Limb (tissue), 2 donors: ENCODE measurements around the gene RAMP3.

Source experiments
- DNase-seq, 2 donors: peaks; one replicate each; pipeline ENCODE4 v3.0.0-alpha.2; 2016; ENCODE audit errors: extremely low spot score in 2 of 2

RAMP3 gene

DNA sequence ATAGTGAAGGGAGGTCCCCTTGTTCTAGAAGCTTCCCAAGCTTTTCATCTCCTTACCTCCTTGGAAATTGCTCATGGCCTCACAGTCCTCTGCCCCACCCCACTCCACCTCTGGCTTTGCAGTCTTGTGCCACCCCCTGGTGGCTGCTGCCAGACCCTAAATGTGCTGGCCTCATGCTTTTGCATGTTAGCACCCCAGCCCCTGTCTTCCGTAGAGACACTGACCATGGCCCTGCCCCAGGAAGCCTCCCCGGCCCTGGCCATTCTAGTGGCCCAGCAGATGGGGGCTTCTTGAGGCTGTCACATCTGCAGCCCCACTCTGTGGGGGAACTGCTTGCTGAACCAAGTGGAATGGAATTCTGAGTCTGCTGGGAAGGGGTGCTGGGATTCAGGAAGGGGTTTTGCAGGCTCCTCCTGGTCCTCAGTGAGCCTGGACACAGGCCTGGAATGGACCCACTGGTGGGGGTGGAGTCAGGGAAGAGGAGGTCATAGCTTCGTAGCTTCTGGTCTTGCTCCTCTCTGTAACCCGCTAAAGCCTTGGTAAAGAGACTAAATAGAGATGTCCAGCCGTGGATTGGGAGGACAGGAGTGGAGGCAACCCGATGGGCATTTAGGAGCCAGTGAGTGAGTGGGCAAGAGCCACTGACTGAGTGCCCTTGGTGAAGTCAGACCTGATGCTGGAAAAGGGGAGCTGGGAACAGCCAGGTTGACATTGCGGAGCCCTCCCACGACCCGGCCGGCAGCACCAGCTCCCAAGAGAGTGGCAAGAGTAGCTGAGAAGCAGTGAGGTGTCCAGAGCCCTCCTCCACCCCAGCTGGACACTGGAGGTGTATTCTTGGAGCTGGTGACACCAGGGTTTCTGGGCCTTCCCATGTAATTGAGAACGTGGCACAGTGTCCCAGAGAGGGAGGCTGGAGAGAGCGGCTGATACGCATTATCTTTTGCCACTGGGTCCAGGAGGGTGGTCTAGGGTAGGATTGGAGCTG lies 20.9 kb downstream of the RAMP3 start:
- peak in 1 of 2 donors; percentile 17 for DNase-seq

- peak in 1 of 2 donors; percentile 0 for DNase-seq
Measured at GRCh38 chr7:45179666-45180065, 22.1 kb downstream of the RAMP3 start.

DNA sequence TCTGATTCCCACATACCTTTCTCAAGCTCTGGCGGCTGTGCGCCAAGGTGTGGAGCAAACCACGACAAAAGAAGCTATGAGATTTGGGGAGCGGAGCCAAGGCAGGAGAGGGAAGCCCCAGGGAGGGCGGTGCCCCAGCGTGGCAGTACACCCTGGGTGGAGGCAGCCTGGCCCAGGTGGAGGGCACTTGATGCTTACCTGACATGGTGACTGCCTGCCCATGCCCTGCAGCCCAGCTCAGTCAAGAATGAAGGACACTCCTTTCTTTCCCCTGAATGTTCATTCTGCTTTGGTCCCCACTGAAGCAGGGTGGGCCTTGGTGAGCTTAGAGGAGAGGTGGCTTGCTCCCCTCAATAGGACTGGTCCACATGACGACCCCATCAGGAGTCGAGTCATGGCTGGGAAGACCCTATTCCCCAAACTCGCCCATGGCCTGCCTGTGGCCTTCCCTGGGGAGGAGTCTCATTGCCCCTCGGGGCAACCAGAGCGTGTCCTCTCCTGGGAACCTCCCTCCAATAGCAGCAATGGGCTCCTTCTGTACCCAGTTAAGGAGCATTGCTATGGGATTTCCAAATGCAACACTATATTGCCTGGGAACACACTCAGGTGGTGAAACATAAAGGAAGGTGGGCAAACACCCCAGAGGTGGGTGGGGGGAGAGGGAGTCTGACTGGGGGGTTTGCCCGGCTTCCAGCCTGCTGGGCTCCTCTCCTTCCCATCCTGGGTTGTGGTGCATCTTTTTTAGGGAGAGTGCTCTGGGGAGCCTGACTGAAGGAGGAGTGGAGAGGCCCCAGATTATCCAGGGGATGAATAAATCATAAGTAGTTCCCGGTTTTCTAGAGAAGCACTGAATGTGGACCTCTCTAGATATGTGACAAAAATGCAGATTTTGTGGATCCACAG lies 22.7 kb downstream of the RAMP3 start:
- peak in 1 of 2 donors; percentile 12 for DNase-seq

DNA sequence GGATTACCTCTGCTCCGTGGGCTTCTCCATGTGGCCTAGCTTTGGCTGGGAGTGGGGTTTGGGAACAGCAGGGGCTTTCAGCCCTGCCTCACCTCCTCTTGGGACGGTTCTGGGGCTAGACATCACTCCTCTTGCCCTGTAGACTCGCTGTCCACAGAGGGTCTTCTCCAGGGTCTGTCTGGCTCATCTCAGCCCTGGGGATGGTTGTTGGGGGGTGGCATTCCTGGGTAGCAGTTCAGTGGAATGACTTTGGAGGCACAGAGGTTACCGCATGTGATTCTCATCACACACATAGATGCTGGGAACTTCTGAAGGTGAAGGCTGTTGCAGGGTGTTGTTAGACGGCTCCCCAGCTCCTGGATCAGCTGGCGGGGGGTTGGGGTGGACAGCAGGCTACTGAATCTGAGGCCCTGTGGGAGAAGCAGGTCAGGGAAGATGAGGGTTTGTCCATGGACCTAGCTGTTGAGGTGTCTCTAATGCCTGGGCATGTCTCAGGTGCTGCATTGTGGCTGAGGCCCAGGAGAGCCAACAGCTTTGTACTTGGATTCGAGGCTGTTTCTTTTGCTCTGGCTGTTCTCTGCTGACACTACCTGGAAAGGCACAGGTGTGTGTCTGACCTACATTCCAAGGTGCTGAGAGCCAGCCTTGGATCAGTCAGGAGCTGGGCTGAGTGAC lies 23.8 kb downstream of the RAMP3 start:
- no peak for DNase-seq

GRCh38 chr7:45181991-45182855 lies 24.6 kb downstream of the RAMP3 start:
- no peak for DNase-seq

DNA sequence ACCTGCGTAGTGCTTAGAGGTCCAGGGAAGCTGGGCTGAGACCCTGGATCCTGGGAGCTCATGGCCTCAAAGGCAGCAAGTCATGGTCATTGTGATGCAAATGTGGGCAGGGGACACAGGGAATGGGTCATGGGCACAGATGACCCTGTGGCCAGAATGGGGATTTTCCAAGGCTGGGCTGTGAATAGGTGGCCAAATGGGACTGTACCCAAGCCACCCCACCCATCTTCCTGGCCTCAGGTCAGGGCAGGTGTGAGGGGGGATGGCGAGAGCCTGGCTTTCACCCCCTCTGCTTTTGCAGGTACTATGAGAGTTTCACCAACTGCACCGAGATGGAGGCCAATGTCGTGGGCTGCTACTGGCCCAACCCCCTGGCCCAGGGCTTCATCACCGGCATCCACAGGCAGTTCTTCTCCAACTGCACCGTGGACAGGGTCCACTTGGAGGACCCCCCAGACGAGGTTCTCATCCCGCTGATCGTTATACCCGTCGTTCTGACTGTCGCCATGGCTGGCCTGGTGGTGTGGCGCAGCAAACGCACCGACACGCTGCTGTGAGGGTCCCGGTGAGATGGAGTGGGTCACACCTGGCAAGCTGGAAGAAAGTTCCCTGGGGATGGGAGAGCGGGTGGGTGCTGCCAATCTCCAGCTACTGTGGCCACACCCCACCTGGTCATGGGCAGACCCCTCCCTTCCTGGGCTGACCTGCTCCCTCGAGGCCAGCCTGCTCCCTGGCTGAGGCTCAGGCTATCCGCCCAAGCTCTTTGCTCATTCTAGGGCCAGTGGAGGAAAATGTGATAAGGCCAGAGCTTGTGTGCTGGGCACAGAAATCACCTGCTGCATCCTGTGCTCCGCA lies 25.5 kb downstream of the RAMP3 start:
- no peak for DNase-seq

GRCh38 chr7:45183711-45184210 lies 26.2 kb downstream of the RAMP3 start:
- no peak for DNase-seq

- DNase-seq = no peak
Measured at GRCh38 chr7:45184326-45185027, 26.9 kb downstream of the RAMP3 start.

- no peak for DNase-seq
Measured at GRCh38 chr7:45185028-45185863, 27.7 kb downstream of the RAMP3 start.

DNA sequence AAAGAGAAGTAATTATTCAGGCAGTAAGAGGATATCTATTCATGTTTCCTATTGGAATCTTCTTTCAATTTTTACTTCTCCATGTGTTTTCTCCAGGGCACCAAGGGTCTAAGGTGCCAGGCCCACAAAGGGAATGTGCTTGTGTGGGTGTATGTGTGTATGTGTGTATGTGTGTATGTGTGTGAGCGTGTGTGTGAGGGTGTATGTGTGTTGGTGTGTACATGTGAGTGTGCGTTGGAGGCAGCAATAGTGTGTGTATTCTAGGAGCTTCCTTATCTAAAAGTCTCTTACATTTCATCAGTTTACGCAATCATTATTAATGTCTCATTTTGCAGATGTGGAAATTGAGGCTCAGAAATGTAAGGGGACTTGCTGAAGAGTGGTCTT lies 28.3 kb downstream of the RAMP3 start:
- DNase-seq = no peak

- DNase-seq = no peak
Measured at GRCh38 chr7:45186261-45186813, 28.7 kb downstream of the RAMP3 start.

DNA sequence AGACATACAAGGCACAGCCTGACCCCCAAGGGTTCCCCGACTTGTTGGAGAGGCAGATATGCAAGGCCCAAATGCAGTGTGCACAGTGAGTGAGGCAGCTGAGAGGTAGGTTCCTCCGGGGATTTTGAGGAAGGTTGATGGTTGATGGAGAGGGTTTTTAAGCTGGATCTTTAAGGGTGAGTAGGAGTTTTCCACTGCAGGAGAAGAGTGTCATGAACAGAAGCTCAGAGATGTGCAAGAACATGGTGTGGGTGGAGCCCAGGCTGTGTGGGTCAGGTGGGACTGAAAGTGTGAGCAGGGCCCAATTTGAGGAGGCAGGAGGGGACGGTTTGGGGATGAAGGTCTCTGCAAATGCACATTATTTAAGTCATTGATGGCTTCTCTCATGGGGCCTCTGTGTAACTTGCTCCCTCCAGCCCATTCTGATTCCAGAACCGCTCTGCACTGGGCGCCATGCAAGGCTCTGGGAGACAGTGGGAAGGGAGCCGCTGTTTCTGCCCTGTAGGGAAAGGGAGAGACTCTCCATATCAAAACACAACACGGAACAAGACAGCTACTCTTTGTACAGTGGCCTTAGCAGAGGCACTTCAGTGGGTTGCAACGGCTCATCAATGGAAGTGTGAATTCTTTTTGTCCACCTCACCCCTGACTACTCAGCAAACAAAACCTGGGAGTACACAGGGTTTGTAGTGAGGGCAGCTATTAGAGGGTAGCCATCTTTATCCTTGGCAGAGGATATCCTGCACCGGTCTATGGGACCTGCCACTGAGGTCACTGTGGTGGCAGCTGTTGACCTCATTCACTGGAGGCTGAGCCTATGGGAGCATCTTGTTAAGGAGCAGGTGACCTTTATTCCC lies 29.7 kb downstream of the RAMP3 start:
- no peak for DNase-seq

DNA sequence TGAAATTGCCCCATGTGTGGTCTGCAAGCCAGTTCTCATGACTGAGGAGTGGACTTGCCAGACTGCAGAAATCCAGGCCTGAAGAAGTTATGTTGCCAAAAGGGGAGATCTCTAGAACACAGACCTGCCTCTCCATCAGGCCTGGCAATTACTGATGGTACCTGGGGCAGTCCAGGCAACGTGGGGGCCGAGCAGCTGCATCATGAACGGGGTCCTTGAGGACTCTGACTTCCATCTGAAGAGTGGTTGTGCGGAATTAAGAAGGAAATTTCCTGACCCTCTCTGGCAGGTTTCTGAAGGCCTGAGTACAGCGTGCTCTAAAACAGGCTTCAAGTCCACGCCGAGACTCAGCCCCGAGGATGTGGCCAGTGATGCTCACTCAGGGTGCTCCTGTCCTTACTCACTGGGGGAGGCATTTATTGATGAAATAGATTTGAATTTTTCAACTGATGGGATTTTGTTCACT lies 30.4 kb downstream of the RAMP3 start:
- DNase-seq = no peak

DNA sequence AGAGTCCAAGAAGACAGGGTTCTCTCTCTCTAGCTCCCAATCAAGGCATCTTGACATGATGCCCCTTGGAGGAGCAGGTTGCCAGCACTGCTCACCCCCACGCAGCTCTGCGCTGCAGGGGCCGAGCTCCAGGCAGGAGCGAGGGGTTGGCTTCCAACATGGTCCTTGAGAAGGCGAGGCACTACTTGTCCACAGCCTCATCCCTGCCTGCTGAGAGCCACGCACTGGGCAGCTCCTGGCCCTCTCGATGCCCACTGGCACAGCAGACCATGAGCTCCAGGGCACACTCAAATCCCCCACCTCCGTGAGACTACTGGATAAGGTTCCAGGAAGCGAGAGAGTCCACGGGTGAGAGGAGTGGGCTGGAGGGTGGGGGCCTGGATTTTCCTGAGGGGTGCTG lies 31.1 kb downstream of the RAMP3 start:
- no peak for DNase-seq

DNA sequence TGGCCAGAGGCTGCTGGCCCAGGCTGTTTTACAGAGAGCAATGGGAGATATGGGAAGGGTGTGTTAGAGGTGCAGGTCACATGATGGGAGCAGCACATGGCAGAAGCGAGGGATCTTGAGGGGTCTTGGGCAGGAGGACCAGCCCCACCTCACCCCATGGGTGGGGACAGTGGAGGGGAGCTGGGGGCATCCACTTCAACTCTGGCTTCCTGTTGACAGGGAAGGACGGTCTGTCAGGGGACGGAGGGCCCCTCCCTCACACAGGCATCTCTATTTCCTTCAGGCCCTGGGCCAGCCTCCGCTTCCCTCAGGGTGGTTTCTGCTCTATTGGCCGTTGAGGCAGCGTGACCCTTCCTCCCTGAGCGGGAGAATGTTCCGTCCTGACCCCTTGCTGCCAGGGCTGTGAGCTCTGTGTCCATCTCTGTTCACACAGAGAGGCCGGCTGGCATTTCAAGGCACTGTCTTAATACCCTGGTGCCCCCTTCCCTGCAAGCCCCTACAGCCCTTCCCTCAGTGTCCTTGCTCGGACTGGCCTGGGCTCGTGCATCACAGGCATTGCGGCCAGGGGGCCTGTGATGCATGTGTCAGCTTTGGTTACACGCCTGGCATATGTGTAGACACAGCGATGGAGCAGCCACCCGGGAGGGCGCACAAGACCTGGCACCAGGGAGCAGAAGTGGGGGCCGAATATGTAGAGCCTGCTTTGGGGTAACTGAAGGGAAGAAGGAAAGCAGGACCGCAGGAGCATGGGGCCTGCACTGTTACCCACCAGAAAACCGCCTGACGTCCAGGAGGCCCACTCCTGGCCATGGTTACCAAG lies 31.8 kb downstream of the RAMP3 start:
- DNase-seq = no peak
